ENCODE measurements around the gene ATAD3B.

Gene ATAD3B

GRCh38 chr1:1432274-1432950, 39.2 kb upstream of the ATAD3B start:
- peaks cover 2% of the 10 kb centered on the region; the same call in 1 of the 2 replicates for H3K4me1 ChIP-seq (ENCODE audit: low read length)
- no peaks in the 10 kb centered on the region for H3K27me3 ChIP-seq (ENCODE audit: low read depth, low read length)
- H3K27ac ChIP-seq (ENCODE audit: low read length): no peak overlapping the region
- H3K79me2 ChIP-seq (ENCODE audit: low read length): no peaks in the 10 kb centered on the region
- H3K4me2 ChIP-seq (ENCODE audit: low read length): no peak overlapping the region
- H4K20me1 ChIP-seq (ENCODE audit: insufficient read depth, low read length): no peaks in the 10 kb centered on the region
- H3K36me3 ChIP-seq (replicated peaks; ENCODE audit: low read depth, low read length): no peaks in the 10 kb centered on the region
- TF ChIP-seq CTCF (IDR thresholded peaks at IDR 0.05; ENCODE audit: low read depth, low read length) (no peak), EZH2phosphoT487 (IDR thresholded peaks at IDR 0.05; ENCODE audit: low read depth) (no peak)
- no peak overlapping the region for H2AFZ ChIP-seq (ENCODE audit: low read depth, low read length)
- no peaks in the 10 kb centered on the region for H3K9me3 ChIP-seq (ENCODE audit: insufficient read depth, low read length)
- H3K9ac ChIP-seq (ENCODE audit: low read length): no peak overlapping the region
- H3K4me3 ChIP-seq (ENCODE audit: low read length): no peak overlapping the region

- Histone ChIP-seq H2AFZ (ENCODE audit: low read depth, low read length) (peak overlapping the region; percentile 52; the same call in 1 of the 2 replicates), H3K4me3 (ENCODE audit: low read length) (no peak overlapping the region), H3K79me2 (ENCODE audit: low read length) (no peaks in the 10 kb centered on the region), H3K36me3 (replicated peaks; ENCODE audit: low read depth, low read length) (no peaks in the 10 kb centered on the region), H3K4me2 (ENCODE audit: low read length) (no peak overlapping the region), H3K27me3 (ENCODE audit: low read depth, low read length) (no peaks in the 10 kb centered on the region), H3K9ac (ENCODE audit: low read length) (no peak overlapping the region), H3K4me1 (ENCODE audit: low read length) (peaks cover 9% of the 10 kb centered on the region), H4K20me1 (ENCODE audit: insufficient read depth, low read length) (no peaks in the 10 kb centered on the region), H3K9me3 (ENCODE audit: insufficient read depth, low read length) (no peaks in the 10 kb centered on the region), H3K27ac (ENCODE audit: low read length) (no peak overlapping the region)
- TF ChIP-seq EZH2phosphoT487 (IDR thresholded peaks at IDR 0.05; ENCODE audit: low read depth) (no peak), CTCF (IDR thresholded peaks at IDR 0.05; ENCODE audit: low read depth, low read length) (no peak)
Observed at GRCh38 chr1:1432951-1433803, 38.4 kb upstream of the ATAD3B start.

- TF ChIP-seq EZH2phosphoT487 (IDR thresholded peaks at IDR 0.05; ENCODE audit: low read depth) (no peak), CTCF (IDR thresholded peaks at IDR 0.05; ENCODE audit: low read depth, low read length) (no peak)
- Histone ChIP-seq H3K9ac (ENCODE audit: low read length) (no peak overlapping the region), H3K27ac (ENCODE audit: low read length) (no peak overlapping the region), H3K9me3 (ENCODE audit: insufficient read depth, low read length) (no peaks in the 10 kb centered on the region), H3K36me3 (replicated peaks; ENCODE audit: low read depth, low read length) (no peaks in the 10 kb centered on the region), H3K27me3 (ENCODE audit: low read depth, low read length) (no peaks in the 10 kb centered on the region), H3K79me2 (ENCODE audit: low read length) (no peaks in the 10 kb centered on the region), H3K4me1 (ENCODE audit: low read length) (peaks cover 15% of the 10 kb centered on the region), H3K4me3 (ENCODE audit: low read length) (no peak overlapping the region), H2AFZ (ENCODE audit: low read depth, low read length) (0 out of 2 replicates have a peak overlapping the region, but pooled peaks have one; percentile 52), H4K20me1 (ENCODE audit: insufficient read depth, low read length) (no peaks in the 10 kb centered on the region), H3K4me2 (ENCODE audit: low read length) (no peak overlapping the region)
Observed at GRCh38 chr1:1433804-1434130, 37.8 kb upstream of the ATAD3B start.

- no peak overlapping the region for H3K4me2 ChIP-seq (ENCODE audit: low read length)
Observed at GRCh38 chr1:1434131-1434823, 37.3 kb upstream of the ATAD3B start.

More at GRCh38 chr1:1434131-1434823, 37.3 kb upstream of the ATAD3B start:
- H2AFZ ChIP-seq (ENCODE audit: low read depth, low read length): 0 out of 2 replicates have a peak overlapping the region, but pooled peaks have one; percentile 21
- H3K4me3 ChIP-seq (ENCODE audit: low read length): no peak overlapping the region
- H3K4me1 ChIP-seq (ENCODE audit: low read length): peaks cover 15% of the 10 kb centered on the region
- no peak overlapping the region for H3K9ac ChIP-seq (ENCODE audit: low read length)
- no peaks in the 10 kb centered on the region for H3K79me2 ChIP-seq (ENCODE audit: low read length)
- no peak overlapping the region for H3K27ac ChIP-seq (ENCODE audit: low read length)
- no peaks in the 10 kb centered on the region for H3K9me3 ChIP-seq (ENCODE audit: insufficient read depth, low read length)
- no peaks in the 10 kb centered on the region for H4K20me1 ChIP-seq (ENCODE audit: insufficient read depth, low read length)
- no peak for TF ChIP-seq CTCF (IDR thresholded peaks at IDR 0.05; ENCODE audit: low read depth, low read length)
- no peak for TF ChIP-seq EZH2phosphoT487 (IDR thresholded peaks at IDR 0.05; ENCODE audit: low read depth)
- H3K36me3 ChIP-seq (replicated peaks; ENCODE audit: low read depth, low read length): no peaks in the 10 kb centered on the region
- no peaks in the 10 kb centered on the region for H3K27me3 ChIP-seq (ENCODE audit: low read depth, low read length)
